Measurements from ENCODE around the gene FAM241A.

Gene FAM241A

GRCh38 chr4:112146502-112146813 lies 1.2 kb downstream of the FAM241A start:
- TF ChIP-seq CTCF (IDR thresholded peaks at IDR 0.05; ENCODE audit: low read depth, low read length), result no peak
- no peak for DNase-seq
- H3K36me3 ChIP-seq, result peaks cover 5% of the 10 kb centered on the region
- H3K27ac ChIP-seq, result no peak overlapping the region
- H3K27me3 ChIP-seq (ENCODE audit: insufficient read depth, low read depth, severe bottlenecking), result no peaks in the 10 kb centered on the region
- no peaks in the 10 kb centered on the region for H3K9me3 ChIP-seq (ENCODE audit: severe bottlenecking)
- peak overlapping the region; percentile 65 for H3K4me3 ChIP-seq (ENCODE audit: low read depth, low read length)

GRCh38 chr4:112147697-112148096 lies 2.4 kb downstream of the FAM241A start:
- no peaks in the 10 kb centered on the region for H3K27me3 ChIP-seq (ENCODE audit: insufficient read depth, low read depth, severe bottlenecking)
- peaks cover 5% of the 10 kb centered on the region for H3K36me3 ChIP-seq
- no peaks in the 10 kb centered on the region for H3K9me3 ChIP-seq (ENCODE audit: severe bottlenecking)
- H3K27ac ChIP-seq, result no peak overlapping the region
- H3K4me3 ChIP-seq (ENCODE audit: low read depth, low read length), result no peak overlapping the region
- no peak for TF ChIP-seq CTCF (IDR thresholded peaks at IDR 0.05; ENCODE audit: low read depth, low read length)
- DNase-seq, result no peak

- Histone ChIP-seq H3K4me3 (ENCODE audit: low read depth, low read length) (no peak overlapping the region), H3K27ac (no peak overlapping the region), H3K36me3 (peaks cover 5% of the 10 kb centered on the region), H3K27me3 (ENCODE audit: insufficient read depth, low read depth, severe bottlenecking) (no peaks in the 10 kb centered on the region), H3K9me3 (ENCODE audit: severe bottlenecking) (no peaks in the 10 kb centered on the region)
- no peak for TF ChIP-seq CTCF (IDR thresholded peaks at IDR 0.05; ENCODE audit: low read depth, low read length)
- no peak for DNase-seq
Measured at GRCh38 chr4:112150920-112151319, 5.7 kb downstream of the FAM241A start.

GRCh38 chr4:112152521-112152920 lies 7.3 kb downstream of the FAM241A start:
- Histone ChIP-seq H3K4me3 (ENCODE audit: low read depth, low read length) (no peak overlapping the region), H3K27me3 (ENCODE audit: insufficient read depth, low read depth, severe bottlenecking) (no peaks in the 10 kb centered on the region), H3K9me3 (ENCODE audit: severe bottlenecking) (no peaks in the 10 kb centered on the region), H3K36me3 (peaks cover 5% of the 10 kb centered on the region), H3K27ac (no peak overlapping the region)
- no peak for TF ChIP-seq CTCF (IDR thresholded peaks at IDR 0.05; ENCODE audit: low read depth, low read length)
- DNase-seq, result no peak

GRCh38 chr4:112153211-112153791 lies 8.0 kb downstream of the FAM241A start:
- Histone ChIP-seq H3K27ac (no peak overlapping the region), H3K36me3 (peaks cover 4% of the 10 kb centered on the region), H3K9me3 (ENCODE audit: severe bottlenecking) (no peaks in the 10 kb centered on the region), H3K27me3 (ENCODE audit: insufficient read depth, low read depth, severe bottlenecking) (no peaks in the 10 kb centered on the region), H3K4me3 (ENCODE audit: low read depth, low read length) (no peak overlapping the region)
- DNase-seq, result no peak
- no peak for TF ChIP-seq CTCF (IDR thresholded peaks at IDR 0.05; ENCODE audit: low read depth, low read length)

- Histone ChIP-seq H3K27ac (no peak overlapping the region), H3K4me3 (ENCODE audit: low read depth, low read length) (no peak overlapping the region), H3K9me3 (ENCODE audit: severe bottlenecking) (peaks cover 3% of the 10 kb centered on the region), H3K36me3 (0 out of 2 replicates have a peak, but pooled peaks cover 4% of the 10 kb centered on the region), H3K27me3 (ENCODE audit: insufficient read depth, low read depth, severe bottlenecking) (no peaks in the 10 kb centered on the region)
- no peak for DNase-seq
- TF ChIP-seq CTCF (IDR thresholded peaks at IDR 0.05; ENCODE audit: low read depth, low read length), result no peak
Measured at GRCh38 chr4:112156112-112156511, 10.9 kb downstream of the FAM241A start.

All from WERI-Rb-1 (cell line).